ENCODE measurements around the gene SEC11C. TPM values are rescaled to one million over a fixed set of nuclear protein-coding genes. Genes with fewer than 3 reads are reported as not detected.

The SEC11C gene
- total and polyA plus RNA-seq, 7 donors = 11.3 to 27.7 (median 18.6) TPM

- H3K27me3 ChIP-seq (ENCODE audit: insufficient read depth in 3 of 3, low read length in 2 of 3) = peaks cover 0 to 3% (median 0%) of the 10 kb centered on the region in 3 donors
- no peak overlapping the region for H3K4me3 ChIP-seq
- H3K9me3 ChIP-seq = no peaks in the 10 kb centered on the region
- WGBS, 3 donors = 50 to 67% (median 65%) methylated on average over 9 of the region's 9 CpGs
- H3K4me1 ChIP-seq = no peaks in the 10 kb centered on the region
- no peaks in the 10 kb centered on the region for H3K36me3 ChIP-seq (ENCODE audit: insufficient read depth in 1 of 2, low read depth in 1 of 2)
- H3K27ac ChIP-seq = no peak overlapping the region
- intact Hi-C loops (cut with DNase I) = no loop called here
- TF ChIP-seq CTCF (IDR thresholded peaks at IDR 0.05) = no peak
- ATAC-seq (no peak), DNase-seq (no peak)
Observed at GRCh38 chr18:59180150-59180845, 40.6 kb downstream of the SEC11C start.

GRCh38 chr18:59182673-59183072 lies 43.0 kb downstream of the SEC11C start:
- Histone ChIP-seq H3K27me3 (ENCODE audit: insufficient read depth in 3 of 3, low read length in 2 of 3) (peaks cover 0 to 3% (median 0%) of the 10 kb centered on the region in 3 donors), H3K36me3 (ENCODE audit: insufficient read depth in 1 of 2, low read depth in 1 of 2) (no peaks in the 10 kb centered on the region), H3K4me3 (no peak overlapping the region), H3K9me3 (no peaks in the 10 kb centered on the region), H3K4me1 (no peaks in the 10 kb centered on the region), H3K27ac (no peak overlapping the region)
- intact Hi-C loops (cut with DNase I) = no loop called here
- ATAC-seq (no peak), DNase-seq (no peak)
- WGBS, 3 donors = 69 to 78% (median 76%) methylated on average over 1 of the region's 1 CpG
- no peak for TF ChIP-seq CTCF (IDR thresholded peaks at IDR 0.05)

GRCh38 chr18:59189008-59189407 lies 49.3 kb downstream of the SEC11C start:
- Histone ChIP-seq H3K27ac (no peak overlapping the region), H3K27me3 (ENCODE audit: insufficient read depth in 3 of 3, low read length in 2 of 3) (peaks cover 0 to 2% (median 0%) of the 10 kb centered on the region in 3 donors), H3K9me3 (no peaks in the 10 kb centered on the region), H3K36me3 (ENCODE audit: insufficient read depth in 1 of 2, low read depth in 1 of 2) (no peaks in the 10 kb centered on the region), H3K4me3 (no peak overlapping the region), H3K4me1 (no peaks in the 10 kb centered on the region)
- 78 to 88% (median 84%) methylated on average over 2 of the region's 2 CpGs for WGBS, 3 donors
- DNase-seq (no peak), ATAC-seq (no peak)
- no peak for TF ChIP-seq CTCF (IDR thresholded peaks at IDR 0.05)
- intact Hi-C loops (cut with DNase I) = no loop called here

- intact Hi-C loops (cut with DNase I) = no loop called here
- DNase-seq (no peak), ATAC-seq (no peak)
- H3K4me3 ChIP-seq = no peak overlapping the region
- peaks cover 0 to 2% (median 0%) of the 10 kb centered on the region in 3 donors for H3K27me3 ChIP-seq (ENCODE audit: insufficient read depth in 3 of 3, low read length in 2 of 3)
- TF ChIP-seq CTCF (IDR thresholded peaks at IDR 0.05) = no peak
- no peaks in the 10 kb centered on the region for H3K4me1 ChIP-seq
- no peak overlapping the region for H3K27ac ChIP-seq
- no peaks in the 10 kb centered on the region for H3K36me3 ChIP-seq (ENCODE audit: insufficient read depth in 1 of 2, low read depth in 1 of 2)
- WGBS, 3 donors = 67 to 78% (median 72%) methylated on average over 1 of the region's 1 CpG
- no peaks in the 10 kb centered on the region for H3K9me3 ChIP-seq
Observed at GRCh38 chr18:59189746-59190145, 50.1 kb downstream of the SEC11C start.
